ENCODE results near the gene C1QTNF2.

Gene C1QTNF2

DNA sequence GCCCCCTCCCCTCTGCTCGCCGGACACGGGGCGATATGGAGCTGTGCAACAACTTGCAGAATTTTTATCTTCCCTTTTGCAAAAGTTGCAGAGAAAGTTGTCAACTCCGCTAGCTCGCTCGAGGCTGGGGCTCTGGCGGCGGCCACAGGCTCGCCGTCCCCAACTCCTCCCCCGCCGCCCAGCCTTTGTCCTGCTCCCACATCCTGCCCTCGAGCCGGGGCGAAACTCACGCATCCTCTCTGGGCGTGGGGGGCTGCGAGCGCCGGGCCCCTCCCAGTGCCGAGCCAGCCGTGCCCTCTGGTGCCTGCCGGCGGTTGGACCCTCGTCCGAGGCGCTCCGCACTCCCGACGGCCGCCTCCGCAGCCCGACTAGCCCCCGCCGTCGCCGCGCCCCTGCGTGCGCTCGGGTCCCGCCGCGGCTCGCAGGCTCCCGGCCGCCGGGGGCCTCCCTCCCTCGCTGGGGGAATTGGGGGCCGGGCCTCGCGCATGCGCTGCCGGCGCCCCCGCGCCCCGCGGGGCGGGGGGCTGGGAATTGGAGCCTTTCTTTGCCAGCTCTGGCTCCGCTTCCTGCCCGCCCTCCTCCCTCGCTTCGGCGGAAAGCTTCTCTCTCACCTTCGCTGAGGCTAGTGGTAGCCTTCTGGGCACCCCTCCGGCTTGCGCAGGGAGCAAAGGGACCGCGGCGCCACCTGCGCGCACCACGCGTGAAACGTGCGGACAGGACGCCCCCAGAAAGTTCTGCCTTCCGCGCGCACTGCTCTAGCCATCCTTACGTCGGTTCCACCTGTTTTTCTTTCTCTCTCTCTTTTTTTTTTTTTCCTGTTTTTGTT, 58.1 kb downstream of the C1QTNF2 start, which contains the start of gene CCNJL:
TSS of gene CCNJL (minus strand) at position 431 of the 826 bp plus-strand sequence. CDS start 641 bp downstream, outside the sequence.
- Histone ChIP-seq H3K27me3 (ENCODE audit: insufficient read depth, low read length, poor library complexity, severe bottlenecking) (no peaks in the 10 kb centered on the region), H3K79me2 (ENCODE audit: insufficient read depth, low read length) (peaks cover 52% of the 10 kb centered on the region), H3F3A (ENCODE audit: low read depth) (no peaks in the 10 kb centered on the region; the same call in 1 of the 2 replicates), H4K20me1 (ENCODE audit: insufficient read depth, low read length, poor library complexity, severe bottlenecking) (peaks cover 6% of the 10 kb centered on the region), H3K9ac (ENCODE audit: low read depth, low read length, poor library complexity, severe bottlenecking) (peak within 1 kb of the TSS; percentile 70), H3K9me2 (replicated peaks; ENCODE audit: low read depth, low read length) (no peaks in the 10 kb centered on the region), H3K4me1 (ENCODE audit: insufficient read depth, low read length, poor library complexity, severe bottlenecking) (peaks cover 31% of the 10 kb centered on the region), H3K4me2 (ENCODE audit: low read depth, low read length, poor library complexity, severe bottlenecking) (peak within 1 kb of the TSS; percentile 89), H2AFZ (ENCODE audit: low read length) (peak within 1 kb of the TSS; percentile 73), H3K36me3 (ENCODE audit: insufficient read depth, low read length) (no peaks in the 10 kb centered on the region), H3K4me3 (ENCODE audit: low read length, poor library complexity, severe bottlenecking) (peak within 1 kb of the TSS; percentile 81), H3K9me3 (ENCODE audit: insufficient read depth, low read depth, low read length) (no peaks in the 10 kb centered on the region)
- no peak for TF ChIP-seq EZH2phosphoT487 (IDR thresholded peaks at IDR 0.05; ENCODE audit: borderline replicate concordance)
- TF ChIP-seq, protein P1, sequence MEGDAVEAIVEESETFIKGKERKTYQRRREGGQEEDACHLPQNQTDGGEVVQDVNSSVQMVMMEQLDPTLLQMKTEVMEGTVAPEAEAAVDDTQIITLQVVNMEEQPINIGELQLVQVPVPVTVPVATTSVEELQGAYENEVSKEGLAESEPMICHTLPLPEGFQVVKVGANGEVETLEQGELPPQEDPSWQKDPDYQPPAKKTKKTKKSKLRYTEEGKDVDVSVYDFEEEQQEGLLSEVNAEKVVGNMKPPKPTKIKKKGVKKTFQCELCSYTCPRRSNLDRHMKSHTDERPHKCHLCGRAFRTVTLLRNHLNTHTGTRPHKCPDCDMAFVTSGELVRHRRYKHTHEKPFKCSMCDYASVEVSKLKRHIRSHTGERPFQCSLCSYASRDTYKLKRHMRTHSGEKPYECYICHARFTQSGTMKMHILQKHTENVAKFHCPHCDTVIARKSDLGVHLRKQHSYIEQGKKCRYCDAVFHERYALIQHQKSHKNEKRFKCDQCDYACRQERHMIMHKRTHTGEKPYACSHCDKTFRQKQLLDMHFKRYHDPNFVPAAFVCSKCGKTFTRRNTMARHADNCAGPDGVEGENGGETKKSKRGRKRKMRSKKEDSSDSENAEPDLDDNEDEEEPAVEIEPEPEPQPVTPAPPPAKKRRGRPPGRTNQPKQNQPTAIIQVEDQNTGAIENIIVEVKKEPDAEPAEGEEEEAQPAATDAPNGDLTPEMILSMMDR (conservative IDR thresholded peaks at IDR 0.05; ENCODE audit: low read length) = no peak

DNA sequence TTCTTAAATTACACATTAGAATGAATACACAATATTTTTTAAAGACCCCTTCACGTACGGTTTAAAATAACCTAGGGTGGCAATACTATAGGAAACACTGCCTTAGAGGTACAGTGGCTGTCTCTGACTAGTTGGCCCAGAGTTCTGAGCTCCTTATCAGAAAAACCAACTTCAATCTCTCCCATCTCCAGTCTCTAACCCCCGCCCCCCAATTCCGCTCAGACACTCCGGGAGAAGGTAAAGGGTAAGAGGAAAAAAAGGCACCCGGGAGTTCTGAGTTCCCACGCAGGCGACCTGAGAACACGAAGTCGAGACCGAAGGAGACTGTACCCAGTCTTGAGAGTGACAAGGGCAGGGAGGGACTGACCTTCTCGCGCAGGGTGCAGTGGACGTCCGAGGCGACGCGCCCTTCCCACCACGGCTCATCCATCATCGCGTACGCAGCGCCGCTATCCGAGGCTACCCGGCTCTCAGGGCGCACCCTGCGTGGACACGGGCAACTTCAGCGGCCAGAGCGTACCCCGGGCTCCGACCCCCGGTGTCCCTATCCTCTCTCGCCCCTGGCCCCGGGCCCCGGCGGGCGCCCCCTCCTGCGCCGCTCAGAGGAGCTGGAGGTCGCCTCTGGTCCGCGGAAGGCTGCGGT, 58.8 kb downstream of the C1QTNF2 start:
- H3K4me2 ChIP-seq (ENCODE audit: low read depth, low read length, poor library complexity, severe bottlenecking) = peak overlapping the region; percentile 89
- no peaks in the 10 kb centered on the region for H3K9me3 ChIP-seq (ENCODE audit: insufficient read depth, low read depth, low read length)
- no peaks in the 10 kb centered on the region for H3K36me3 ChIP-seq (ENCODE audit: insufficient read depth, low read length)
- no peaks in the 10 kb centered on the region; the same call in 1 of the 2 replicates for H3F3A ChIP-seq (ENCODE audit: low read depth)
- peaks cover 60% of the 10 kb centered on the region for H3K79me2 ChIP-seq (ENCODE audit: insufficient read depth, low read length)
- H3K9ac ChIP-seq (ENCODE audit: low read depth, low read length, poor library complexity, severe bottlenecking) = peak overlapping the region; percentile 70
- peaks cover 6% of the 10 kb centered on the region for H4K20me1 ChIP-seq (ENCODE audit: insufficient read depth, low read length, poor library complexity, severe bottlenecking)
- H3K27me3 ChIP-seq (ENCODE audit: insufficient read depth, low read length, poor library complexity, severe bottlenecking) = no peaks in the 10 kb centered on the region
- peak overlapping the region; percentile 81 for H3K4me3 ChIP-seq (ENCODE audit: low read length, poor library complexity, severe bottlenecking)
- no peaks in the 10 kb centered on the region for H3K9me2 ChIP-seq (replicated peaks; ENCODE audit: low read depth, low read length)
- peak overlapping the region; percentile 73 for H2AFZ ChIP-seq (ENCODE audit: low read length)
- no peak for TF ChIP-seq EZH2phosphoT487 (IDR thresholded peaks at IDR 0.05; ENCODE audit: borderline replicate concordance)
- TF ChIP-seq, protein P1 (conservative IDR thresholded peaks at IDR 0.05; ENCODE audit: low read length) = no peak
- peaks cover 31% of the 10 kb centered on the region for H3K4me1 ChIP-seq (ENCODE audit: insufficient read depth, low read length, poor library complexity, severe bottlenecking)

DNA sequence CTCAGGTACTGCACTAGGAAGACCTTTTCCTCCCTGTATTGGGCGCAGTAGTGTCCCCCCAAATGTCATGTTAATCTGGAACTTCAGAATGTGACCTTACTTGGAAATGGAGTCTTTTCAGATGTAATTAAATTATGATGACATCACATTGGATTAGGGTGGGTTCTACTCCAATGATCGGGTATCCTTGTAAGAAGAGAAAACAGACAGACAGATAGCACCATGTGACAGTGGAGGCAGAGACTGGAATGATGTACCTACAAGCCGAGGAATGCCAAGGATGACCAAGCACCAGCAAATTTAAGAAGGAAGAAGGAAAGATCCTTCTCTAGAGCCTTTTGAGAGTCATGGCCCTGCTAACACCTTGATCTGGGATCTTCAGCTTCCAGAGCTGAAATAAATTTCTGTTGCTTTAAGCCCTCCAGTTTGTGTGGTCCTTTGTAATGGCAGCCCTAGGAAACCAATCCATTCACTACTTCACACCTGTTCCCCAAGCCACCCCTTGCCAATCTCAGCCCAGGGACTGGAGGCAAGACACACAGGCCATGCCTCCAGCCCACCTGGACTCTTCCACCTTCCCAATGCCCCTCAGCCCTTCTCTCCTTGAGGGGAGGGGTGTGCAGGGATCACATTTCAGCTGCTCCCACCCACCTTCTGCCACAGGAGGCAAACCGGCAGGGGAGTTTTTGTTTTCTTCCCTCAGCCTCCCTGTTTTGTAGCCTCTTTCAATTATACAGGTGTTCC, 59.7 kb downstream of the C1QTNF2 start:
- Histone ChIP-seq H3K27me3 (ENCODE audit: insufficient read depth, low read length, poor library complexity, severe bottlenecking) (no peaks in the 10 kb centered on the region), H3K9ac (ENCODE audit: low read depth, low read length, poor library complexity, severe bottlenecking) (peak overlapping the region; percentile 70), H3K36me3 (ENCODE audit: insufficient read depth, low read length) (no peaks in the 10 kb centered on the region), H3F3A (ENCODE audit: low read depth) (no peaks in the 10 kb centered on the region; the same call in 1 of the 2 replicates), H3K4me1 (ENCODE audit: insufficient read depth, low read length, poor library complexity, severe bottlenecking) (peaks cover 25% of the 10 kb centered on the region), H3K79me2 (ENCODE audit: insufficient read depth, low read length) (peaks cover 67% of the 10 kb centered on the region), H3K9me2 (replicated peaks; ENCODE audit: low read depth, low read length) (no peaks in the 10 kb centered on the region), H4K20me1 (ENCODE audit: insufficient read depth, low read length, poor library complexity, severe bottlenecking) (peaks cover 6% of the 10 kb centered on the region), H3K4me3 (ENCODE audit: low read length, poor library complexity, severe bottlenecking) (peak overlapping the region; percentile 81), H3K9me3 (ENCODE audit: insufficient read depth, low read depth, low read length) (no peaks in the 10 kb centered on the region), H3K4me2 (ENCODE audit: low read depth, low read length, poor library complexity, severe bottlenecking) (peak overlapping the region; percentile 89), H2AFZ (ENCODE audit: low read length) (no peak overlapping the region)
- TF ChIP-seq EZH2phosphoT487 (IDR thresholded peaks at IDR 0.05; ENCODE audit: borderline replicate concordance) = no peak
- TF ChIP-seq, protein P1 (conservative IDR thresholded peaks at IDR 0.05; ENCODE audit: low read length) = no peak

Data from Loucy (cell line).